ENCODE results near the gene RFTN1. TPM values are rescaled to one million over a fixed set of nuclear protein-coding genes. Genes with fewer than 3 reads are reported as not detected.

The RFTN1 gene
- total and polyA plus RNA-seq, 9 of the 15 experiments (the other 6 are each of a cell fraction or from before 2014, with no cell fraction given), result 0.08 to 0.51 (median 0.11) TPM; not detected in 6

DNA sequence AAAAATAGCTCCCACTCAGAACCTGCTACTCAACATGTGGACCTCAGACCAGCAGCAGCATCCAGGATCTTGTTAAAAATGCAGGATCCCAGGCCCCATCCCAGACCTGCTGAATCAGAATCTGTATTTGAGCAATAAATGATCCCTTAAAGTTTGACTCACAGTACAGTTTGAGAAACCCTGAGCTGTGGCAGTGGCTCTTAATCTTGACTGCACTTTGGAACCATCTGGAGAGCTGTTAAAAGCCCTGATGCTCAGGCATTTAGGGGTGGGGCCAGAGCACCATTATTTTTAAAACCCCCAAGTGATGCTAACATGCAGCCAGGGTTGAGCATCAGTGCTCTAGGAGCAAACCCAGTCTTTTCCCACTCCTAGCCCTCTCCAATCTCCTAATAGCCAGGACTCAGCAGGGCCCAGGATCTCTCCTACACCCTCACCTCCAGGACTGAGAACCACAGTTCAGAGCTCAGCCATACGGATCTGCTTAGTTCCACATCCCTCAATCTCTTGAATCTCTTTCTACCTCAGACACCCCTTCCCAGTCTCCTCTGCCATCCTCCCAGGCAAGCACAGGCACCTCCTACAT lies 10.2 kb downstream of the RFTN1 start (continued):
- TF ChIP-seq RBM34 (IDR thresholded peaks at IDR 0.05; ENCODE audit: borderline replicate concordance, insufficient read depth, low read length), result no peak
- TF ChIP-seq NCOA4 (IDR thresholded peaks at IDR 0.05; ENCODE audit: partially characterized antibody), result no peak
- TF ChIP-seq ZNF143 (CRISPR knock-in tag; IDR thresholded peaks at IDR 0.05), result no peak
- no peak for TF ChIP-seq COPS2 (conservative IDR thresholded peaks at IDR 0.05)
- no peak for TF ChIP-seq HMGXB4 (CRISPR knock-in tag; IDR thresholded peaks at IDR 0.05)
- no peak for TF ChIP-seq ZC3H8 (IDR thresholded peaks at IDR 0.05)
- no peak for TF ChIP-seq GATA2 (CRISPR knock-in tag; IDR thresholded peaks at IDR 0.05)
- TF ChIP-seq, protein P1, sequence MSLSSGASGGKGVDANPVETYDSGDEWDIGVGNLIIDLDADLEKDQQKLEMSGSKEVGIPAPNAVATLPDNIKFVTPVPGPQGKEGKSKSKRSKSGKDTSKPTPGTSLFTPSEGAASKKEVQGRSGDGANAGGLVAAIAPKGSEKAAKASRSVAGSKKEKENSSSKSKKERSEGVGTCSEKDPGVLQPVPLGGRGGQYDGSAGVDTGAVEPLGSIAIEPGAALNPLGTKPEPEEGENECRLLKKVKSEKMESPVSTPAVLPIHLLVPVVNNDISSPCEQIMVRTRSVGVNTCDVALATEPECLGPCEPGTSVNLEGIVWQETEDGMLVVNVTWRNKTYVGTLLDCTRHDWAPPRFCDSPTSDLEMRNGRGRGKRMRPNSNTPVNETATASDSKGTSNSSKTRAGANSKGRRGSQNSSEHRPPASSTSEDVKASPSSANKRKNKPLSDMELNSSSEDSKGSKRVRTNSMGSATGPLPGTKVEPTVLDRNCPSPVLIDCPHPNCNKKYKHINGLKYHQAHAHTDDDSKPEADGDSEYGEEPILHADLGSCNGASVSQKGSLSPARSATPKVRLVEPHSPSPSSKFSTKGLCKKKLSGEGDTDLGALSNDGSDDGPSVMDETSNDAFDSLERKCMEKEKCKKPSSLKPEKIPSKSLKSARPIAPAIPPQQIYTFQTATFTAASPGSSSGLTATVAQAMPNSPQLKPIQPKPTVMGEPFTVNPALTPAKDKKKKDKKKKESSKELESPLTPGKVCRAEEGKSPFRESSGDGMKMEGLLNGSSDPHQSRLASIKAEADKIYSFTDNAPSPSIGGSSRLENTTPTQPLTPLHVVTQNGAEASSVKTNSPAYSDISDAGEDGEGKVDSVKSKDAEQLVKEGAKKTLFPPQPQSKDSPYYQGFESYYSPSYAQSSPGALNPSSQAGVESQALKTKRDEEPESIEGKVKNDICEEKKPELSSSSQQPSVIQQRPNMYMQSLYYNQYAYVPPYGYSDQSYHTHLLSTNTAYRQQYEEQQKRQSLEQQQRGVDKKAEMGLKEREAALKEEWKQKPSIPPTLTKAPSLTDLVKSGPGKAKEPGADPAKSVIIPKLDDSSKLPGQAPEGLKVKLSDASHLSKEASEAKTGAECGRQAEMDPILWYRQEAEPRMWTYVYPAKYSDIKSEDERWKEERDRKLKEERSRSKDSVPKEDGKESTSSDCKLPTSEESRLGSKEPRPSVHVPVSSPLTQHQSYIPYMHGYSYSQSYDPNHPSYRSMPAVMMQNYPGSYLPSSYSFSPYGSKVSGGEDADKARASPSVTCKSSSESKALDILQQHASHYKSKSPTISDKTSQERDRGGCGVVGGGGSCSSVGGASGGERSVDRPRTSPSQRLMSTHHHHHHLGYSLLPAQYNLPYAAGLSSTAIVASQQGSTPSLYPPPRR (CRISPR knock-in tag; IDR thresholded peaks at IDR 0.05; ENCODE audit: borderline replicate concordance), result no peak
- no peak for TF ChIP-seq ZNF282 (CRISPR knock-in tag; IDR thresholded peaks at IDR 0.05)
